Adrenal gland (tissue), 5 donors: ENCODE measurements around the gene AIM2.

ENCODE experiments used
- POLR2A ChIP-seq, 2 donors: fragments of 450-650 bp; IDR thresholded peaks; one replicate each; pipeline ENCODE4 v1.6.1; 2017; ENCODE audit warnings: antibody characterized with exemption in 2 of 2, mild to moderate bottlenecking in 2 of 2, moderate library complexity in 1 of 2
- TF ChIP-seq, protein P1 (sequence below), 6 experiments: fragments of 450-650 bp in 4 of 6; fragments of 200-600 bp in 2 of 6; sonication (generic) in 1 of 6; IDR thresholded peaks; 1 replicate in 5 of 6; 2 replicates in 1 of 6; pipeline versions ENCODE4 v1.5.1 to v1.8.0; 2016 to 2021; ENCODE audit warnings: antibody characterized with exemption in 6 of 6, mild to moderate bottlenecking in 2 of 6, moderate library complexity in 1 of 6
- donor health status: DM: no; HTN: no; CAD: no.

GRCh38 chr1:159088050-159088449 lies 11.5 kb upstream of the AIM2 start:
- no peak for TF ChIP-seq POLR2A (IDR thresholded peaks at IDR 0.05)
- TF ChIP-seq, protein P1, sequence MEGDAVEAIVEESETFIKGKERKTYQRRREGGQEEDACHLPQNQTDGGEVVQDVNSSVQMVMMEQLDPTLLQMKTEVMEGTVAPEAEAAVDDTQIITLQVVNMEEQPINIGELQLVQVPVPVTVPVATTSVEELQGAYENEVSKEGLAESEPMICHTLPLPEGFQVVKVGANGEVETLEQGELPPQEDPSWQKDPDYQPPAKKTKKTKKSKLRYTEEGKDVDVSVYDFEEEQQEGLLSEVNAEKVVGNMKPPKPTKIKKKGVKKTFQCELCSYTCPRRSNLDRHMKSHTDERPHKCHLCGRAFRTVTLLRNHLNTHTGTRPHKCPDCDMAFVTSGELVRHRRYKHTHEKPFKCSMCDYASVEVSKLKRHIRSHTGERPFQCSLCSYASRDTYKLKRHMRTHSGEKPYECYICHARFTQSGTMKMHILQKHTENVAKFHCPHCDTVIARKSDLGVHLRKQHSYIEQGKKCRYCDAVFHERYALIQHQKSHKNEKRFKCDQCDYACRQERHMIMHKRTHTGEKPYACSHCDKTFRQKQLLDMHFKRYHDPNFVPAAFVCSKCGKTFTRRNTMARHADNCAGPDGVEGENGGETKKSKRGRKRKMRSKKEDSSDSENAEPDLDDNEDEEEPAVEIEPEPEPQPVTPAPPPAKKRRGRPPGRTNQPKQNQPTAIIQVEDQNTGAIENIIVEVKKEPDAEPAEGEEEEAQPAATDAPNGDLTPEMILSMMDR (IDR thresholded peaks at IDR 0.05): no peak
